Body of pancreas (tissue), 4 donors: ENCODE measurements around the gene MS4A4E. TPM values are rescaled to one million over a fixed set of nuclear protein-coding genes. Genes with fewer than 3 reads are reported as not detected.

Experiments
- ATAC-seq: fragments of 150-250 bp; one replicate; pipeline ENCODE4 v1.9.1; 2016
- DNase-seq, 4 donors: peaks; one replicate each; pipeline ENCODE4 v3.0.0-alpha.2; 2019
- H3K27ac ChIP-seq, 4 donors: fragments of 200-600 bp; sonication (generic); 1 replicate in 3 of 4; 2 replicates in 1 of 4; pipeline versions ENCODE4 v1.5.1 to v1.6.1; 2016 to 2019; ENCODE audit warnings: mild to moderate bottlenecking in 1 of 4, mixed read lengths in 1 of 4, moderate library complexity in 1 of 4
- H3K27me3 ChIP-seq, 2 donors: fragments of 200-600 bp; sonication (generic); one replicate each; pipeline ENCODE4 v1.6.0; 2016; ENCODE audit warnings: mild to moderate bottlenecking in 1 of 2
- H3K36me3 ChIP-seq, 2 donors: fragments of 200-600 bp; sonication (generic); replicated peaks in 1 of 2; 2 replicates each; pipeline ENCODE4 v1.5.1; 2016; ENCODE audit warnings: low read depth in 2 of 2; ENCODE audit not compliant: insufficient read depth in 1 of 2
- H3K4me1 ChIP-seq: fragments of 200-600 bp; sonication (generic); one replicate; pipeline ENCODE4 v1.6.0; 2016
- H3K4me3 ChIP-seq, 2 donors: fragments of 200-600 bp; sonication (generic); 1 replicate in 1 of 2; 2 replicates in 1 of 2; pipeline ENCODE4 v1.5.1; 2016 to 2019
- H3K9me3 ChIP-seq, 3 donors: fragments of 200-600 bp; sonication (generic); 1 replicate in 2 of 3; 2 replicates in 1 of 3; pipeline ENCODE4 v1.5.1; 2016
- CTCF ChIP-seq, 7 experiments: fragments of 450-650 bp in 4 of 7; fragments of 200-600 bp in 3 of 7; sonication (generic) in 3 of 7; IDR thresholded peaks; one replicate each; pipeline ENCODE4 v1.5.1; 2016 to 2019; ENCODE audit warnings: antibody characterized with exemption in 7 of 7
- POLR2A ChIP-seq, 3 donors: fragments of 450-650 bp; IDR thresholded peaks; one replicate each; pipeline ENCODE4 v1.6.1; 2016; ENCODE audit warnings: antibody characterized with exemption in 3 of 3, mild to moderate bottlenecking in 2 of 3
- WGBS, 2 donors: methylation state at CpG; one replicate each; pipeline ENCODE4 v1.1.5; 2017; 5-methylcytosine and 5-hydroxymethylcytosine counted together
- intact Hi-C: fragments of 100-400 bp; cut with DNase I; formaldehyde crosslinking; loops from one replicate; pipeline ENCODE4 v1.15.1; 2023
- total RNA-seq, 2 donors: library from RNA; depleted of rRNA; stranded (reverse); fragments of >200 nt; gene quantifications; one replicate each; pipeline ENCODE4 v1.1.0, GENCODE V29; 2016

The MS4A4E gene
- total RNA-seq, 2 donors from 2014 or later = not detected

GRCh38 chr11:60281485-60281884 lies 38.5 kb upstream of the MS4A4E start:
- intact Hi-C loops = no loop called here
- TF ChIP-seq CTCF (IDR thresholded peaks at IDR 0.05) (no peak), POLR2A (IDR thresholded peaks at IDR 0.05) (no peak)
- Histone ChIP-seq H3K4me1 (no peaks in the 10 kb centered on the region), H3K4me3 (no peak overlapping the region), H3K27ac (peak overlapping the region in 1 of 4 donors; percentile 58), H3K9me3 (no peaks in the 10 kb centered on the region), H3K27me3 (no peaks in the 10 kb centered on the region), H3K36me3 (no peaks in the 10 kb centered on the region)
- 36 to 43% methylated on average over 2 of the region's 2 CpGs for WGBS, 2 donors
- no peak for DNase-seq
- no peak for ATAC-seq

- Histone ChIP-seq H3K27ac (peak within 1 kb of the TSS in 1 of 4 donors; percentile 58), H3K4me3 (no peak within 1 kb of the TSS)
These were observed 37.5 kb upstream of the MS4A4E start, which contains the start of gene MS4A4A for GRCh38 chr11:60280412-60280811. Gene MS4A4A (plus strand): TSS chr11:60280666. CDS start chr11:60280676, 10 bp downstream.

GRCh38 chr11:60274416-60274815 lies 31.5 kb upstream of the MS4A4E start:
- TF ChIP-seq POLR2A (IDR thresholded peaks at IDR 0.05) (no peak), CTCF (IDR thresholded peaks at IDR 0.05) (no peak)
- intact Hi-C loops = no loop called here
- ATAC-seq (no peak), DNase-seq (no peak)
- H3K27me3 ChIP-seq = no peaks in the 10 kb centered on the region
- no peak overlapping the region for H3K4me3 ChIP-seq
- H3K4me1 ChIP-seq = no peaks in the 10 kb centered on the region
- peaks cover 0 to 5% (median 0%) of the 10 kb centered on the region in 3 donors for H3K9me3 ChIP-seq
- H3K27ac ChIP-seq = no peak overlapping the region
- no peaks in the 10 kb centered on the region for H3K36me3 ChIP-seq

More at GRCh38 chr11:60280412-60280811, 37.5 kb upstream of the MS4A4E start, which contains the start of gene MS4A4A:
- no peaks in the 10 kb centered on the region for H3K27me3 ChIP-seq
- intact Hi-C loops = no loop called here
- TF ChIP-seq POLR2A (IDR thresholded peaks at IDR 0.05) (peak in 1 of 3 donors; percentile 58), CTCF (IDR thresholded peaks at IDR 0.05) (no peak)
- H3K9me3 ChIP-seq = no peaks in the 10 kb centered on the region
- 80 to 83% methylated on average over 3 of the region's 3 CpGs for WGBS, 2 donors
- DNase-seq = peak in 2 of 4 donors; percentile 14 to 60
- no peaks in the 10 kb centered on the region for H3K4me1 ChIP-seq
- H3K36me3 ChIP-seq = no peaks in the 10 kb centered on the region
- no peak for ATAC-seq

- no peaks in the 10 kb centered on the region for H3K4me1 ChIP-seq
- ATAC-seq (peak; percentile 45), DNase-seq (peak in 1 of 4 donors; percentile 24)
- no peak overlapping the region for H3K27ac ChIP-seq
- H3K36me3 ChIP-seq = no peaks in the 10 kb centered on the region
- H3K4me3 ChIP-seq = no peak overlapping the region
- intact Hi-C loops = loop anchor here (10.0 kb wide), 1 partner anchor 349 kb away; no protein-coding TSS in a partner anchor
- TF ChIP-seq CTCF (IDR thresholded peaks at IDR 0.05) (peak; percentile 47 to 79 (median 74)), POLR2A (IDR thresholded peaks at IDR 0.05) (no peak)
- H3K9me3 ChIP-seq = peaks cover 0 to 5% (median 0%) of the 10 kb centered on the region in 3 donors
- no peaks in the 10 kb centered on the region for H3K27me3 ChIP-seq
- WGBS, 2 donors = 19 to 20% methylated on average over 4 of the region's 4 CpGs
These were observed 22.7 kb upstream of the MS4A4E start for GRCh38 chr11:60265373-60266214.
